Liver (tissue), 3 donors: ENCODE data around the gene TIE1.

Experiments used
- CTCF ChIP-seq: fragments of 150-350 bp; IDR thresholded peaks from 2 replicates; pipeline ENCODE4 v1.5.1; 2017; ENCODE audit warnings: improper control_type of control experiment, low read depth, low read length; ENCODE audit not compliant: missing input control
- EGR1 ChIP-seq, 2 donors: IDR thresholded peaks; 2 replicates each; pipeline ENCODE4 v1.6.1; 2016 to 2018; ENCODE audit warnings: antibody characterized with exemption in 2 of 2, low read depth in 2 of 2
- RAD21 ChIP-seq, 2 donors: IDR thresholded peaks; 2 replicates each; pipeline ENCODE4 v1.6.1; 2016; ENCODE audit warnings: antibody characterized with exemption in 2 of 2, mild to moderate bottlenecking in 2 of 2
- TAF1 ChIP-seq: conservative IDR thresholded peaks from 2 replicates; pipeline ENCODE4 v1.6.1; 2016; ENCODE audit warnings: antibody characterized with exemption, mild to moderate bottlenecking
- YY1 ChIP-seq: IDR thresholded peaks from 2 replicates; pipeline ENCODE4 v1.6.1; 2016; ENCODE audit warnings: antibody characterized with exemption, mild to moderate bottlenecking
- ZBTB33 ChIP-seq: IDR thresholded peaks from 2 replicates; pipeline ENCODE4 v1.6.1; 2016; ENCODE audit warnings: antibody characterized with exemption
- TF ChIP-seq, protein P1 (sequence below): IDR thresholded peaks from 2 replicates; pipeline ENCODE4 v1.6.1; 2016; ENCODE audit warnings: antibody characterized with exemption
- donor health status: healthy.
- donor health status: healthy.

DNA sequence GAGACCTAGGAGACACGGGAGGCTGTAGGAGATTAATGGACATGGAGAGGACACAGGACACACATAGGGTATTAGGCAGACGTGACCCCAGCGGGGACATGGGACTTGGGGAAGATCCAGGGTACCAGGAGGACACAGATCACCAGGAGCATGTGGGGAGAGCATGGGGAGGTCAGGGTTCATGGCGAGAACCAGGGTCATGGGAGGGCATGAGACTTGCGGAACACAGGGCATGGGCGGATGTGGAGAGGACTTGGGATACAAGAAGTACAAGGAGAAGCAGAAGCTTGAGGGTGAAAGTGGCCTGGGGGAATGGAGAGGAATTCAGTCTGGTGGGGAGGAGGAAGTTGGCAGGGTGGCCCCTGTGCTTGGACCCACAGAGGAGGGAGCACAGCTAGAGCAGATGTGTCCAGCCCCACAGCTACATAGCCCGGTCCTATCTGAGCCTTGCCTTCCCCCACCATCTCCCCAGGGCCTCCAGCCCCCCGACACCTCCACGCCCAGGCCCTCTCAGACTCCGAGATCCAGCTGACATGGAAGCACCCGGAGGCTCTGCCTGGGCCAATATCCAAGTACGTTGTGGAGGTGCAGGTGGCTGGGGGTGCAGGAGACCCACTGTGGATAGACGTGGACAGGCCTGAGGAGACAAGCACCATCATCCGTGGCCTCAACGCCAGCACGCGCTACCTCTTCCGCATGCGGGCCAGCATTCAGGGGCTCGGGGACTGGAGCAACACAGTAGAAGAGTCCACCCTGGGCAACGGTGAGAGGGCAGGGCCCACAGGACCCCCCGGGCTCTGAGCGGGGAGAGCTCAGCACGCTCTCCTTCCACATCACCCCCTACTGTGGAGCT, 12.1 kb downstream of the TIE1 start:
- TF ChIP-seq EGR1 (IDR thresholded peaks at IDR 0.05; ENCODE audit: low read depth in 2 of 2) (no peak), CTCF (no peak), YY1 (no peak), TAF1 (no peak), ZBTB33 (no peak), RAD21 (IDR thresholded peaks at IDR 0.05) (peak; percentile 39 to 66)
- TF ChIP-seq, protein P1, sequence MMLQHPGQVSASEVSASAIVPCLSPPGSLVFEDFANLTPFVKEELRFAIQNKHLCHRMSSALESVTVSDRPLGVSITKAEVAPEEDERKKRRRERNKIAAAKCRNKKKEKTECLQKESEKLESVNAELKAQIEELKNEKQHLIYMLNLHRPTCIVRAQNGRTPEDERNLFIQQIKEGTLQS, result no peak
